Kidney (tissue), 14 donors: Measurements from ENCODE around the gene THSD4. TPM values are rescaled to one million over a fixed set of nuclear protein-coding genes. Genes with fewer than 3 reads are reported as not detected.

Experiments used
- DNase-seq, 5 donors: peaks; one replicate each; pipeline ENCODE4 v3.0.0-alpha.2; 2013 to 2020
- FAIRE-seq: peaks from 2 replicates; lab custom pipeline; 2012; peaks lifted over from hg19 to GRCh38; lab: Jason Lieb, UNC
- H3K27ac ChIP-seq, 2 donors: one replicate each; pipeline ENCODE4 v1.7.0; 2013; ENCODE audit warnings: low read depth in 2 of 2, low read length in 2 of 2, inconsistent platforms in 1 of 2
- H3K27me3 ChIP-seq: one replicate; pipeline ENCODE4 v1.7.1; 2013; ENCODE audit warnings: low read length, inconsistent platforms; ENCODE audit not compliant: control insufficient read depth, insufficient read depth
- H3K36me3 ChIP-seq, 3 donors: one replicate each; pipeline versions ENCODE4 v1.7.0 to v1.7.1; 2013; ENCODE audit warnings: low read length in 3 of 3, control low read depth in 1 of 3, inconsistent platforms in 1 of 3; ENCODE audit not compliant: insufficient read depth in 3 of 3, control insufficient read depth in 2 of 3
- H3K4me1 ChIP-seq, 3 donors: one replicate each; pipeline versions ENCODE4 v1.7.0 to v1.7.1; 2013; ENCODE audit warnings: low read length in 3 of 3, inconsistent platforms in 1 of 3, low read depth in 1 of 3; ENCODE audit not compliant: control insufficient read depth in 2 of 3, insufficient read depth in 2 of 3
- H3K4me3 ChIP-seq, 3 donors: one replicate each; pipeline versions ENCODE4 v1.7.0 to v1.8.1; 2013; ENCODE audit warnings: low read length in 3 of 3, control low read depth in 1 of 3, inconsistent platforms in 1 of 3
- H3K9ac ChIP-seq, 3 donors: one replicate each; pipeline versions ENCODE4 v1.7.0 to v1.7.1; 2013; ENCODE audit warnings: low read length in 3 of 3, control low read depth in 1 of 3, inconsistent platforms in 1 of 3
- H3K9me3 ChIP-seq, 3 donors: one replicate each; pipeline versions ENCODE4 v1.7.0 to v1.7.1; 2013; ENCODE audit warnings: low read length in 3 of 3, control low read depth in 1 of 3, inconsistent platforms in 1 of 3; ENCODE audit not compliant: control insufficient read depth in 2 of 3, insufficient read depth in 1 of 3
- intact Hi-C: fragments of 100-400 bp; cut with DNase I; formaldehyde crosslinking; loops from one replicate; pipeline ENCODE4 v1.11.1; 2022
- polyA plus RNA-seq: library from polyadenylated mRNA; stranded (reverse); fragments of 350-450 nt; fragmentation: Illumina TruSeq; extraction: RNeasy Lipid Tissue Mini Kit (QIAGEN cat#74804); gene quantifications from one replicate; pipeline ENCODE4 v1.2.3, GENCODE V29; 2014; ENCODE audit warnings: low read depth, low replicate concordance; ENCODE audit not compliant: insufficient read depth
- total RNA-seq: library from RNA; stranded (reverse); fragmentation: NEBNext Ultra II Directional; extraction: Animal tissue kit (Norgen Biotek cat#: 25700); gene quantifications from one replicate; pipeline ENCODE4 v1.2.1, GENCODE V29; 2021
- TF ChIP-seq, protein P1 (sequence below): IDR thresholded peaks from 3 replicates; pipeline ENCODE4 v1.5.1; 2012; ENCODE audit warnings: mild to moderate bottlenecking, moderate library complexity, borderline replicate concordance; ENCODE audit not compliant: insufficient read depth; ENCODE audit errors: extremely low read depth
- donor health status: control.
- donor health status: control.
- donor health status: control.
- donor health status: control.
- donor health status: control.
- donor health status: DM: yes; HTN: yes; CAD: no.
- donor health status: Normal renal cell carcinoma (clear cell type).

THSD4 gene
- total and polyA plus RNA-seq, 2 donors from 2014 or later: 9.4 to 36.3 TPM

DNA sequence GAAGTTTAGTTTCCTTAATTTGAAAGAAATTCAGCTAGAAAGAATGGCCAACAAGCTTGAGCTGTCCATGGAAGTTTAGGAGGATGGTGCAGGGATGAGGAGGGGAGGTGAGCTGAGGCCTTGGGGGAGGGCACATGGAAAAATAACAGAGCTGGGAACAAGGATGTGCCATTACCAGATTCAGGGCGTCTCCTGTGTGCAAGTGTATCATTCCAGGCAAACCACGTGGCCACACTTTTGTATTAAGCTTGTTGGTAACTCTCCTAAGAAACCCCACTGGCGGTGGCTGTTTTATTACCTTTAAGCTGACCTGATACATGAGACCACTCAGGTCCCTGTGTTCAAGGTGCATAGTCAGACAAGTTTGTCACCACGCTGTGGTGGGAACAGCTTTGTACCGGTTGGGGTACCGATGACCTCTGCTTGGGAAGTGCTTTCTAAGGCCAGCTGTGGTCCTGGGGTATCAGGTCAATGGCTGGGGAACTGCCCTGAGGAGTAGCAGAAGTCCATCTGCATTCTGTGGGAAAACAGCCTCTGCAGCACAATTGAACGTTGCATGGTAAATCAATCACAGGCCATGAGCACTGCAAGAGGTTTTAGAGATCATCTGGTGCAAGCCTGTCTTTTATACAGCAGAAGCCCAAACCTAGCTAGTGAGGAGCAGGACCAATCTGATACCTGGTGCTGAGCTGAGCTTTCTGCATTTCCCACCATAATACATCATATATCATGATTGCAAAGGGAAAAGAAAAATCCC, 235.5 kb downstream of the THSD4 start:
- Histone ChIP-seq H3K27me3 (no peaks in the 10 kb centered on the region), H3K4me1 (no peaks in the 10 kb centered on the region), H3K9ac (no peak overlapping the region), H3K27ac (no peak overlapping the region), H3K9me3 (no peaks in the 10 kb centered on the region), H3K4me3 (no peak overlapping the region), H3K36me3 (no peaks in the 10 kb centered on the region)
- FAIRE-seq: no peak
- intact Hi-C loops: no loop called here
- DNase-seq: no peak
- TF ChIP-seq, protein P1, sequence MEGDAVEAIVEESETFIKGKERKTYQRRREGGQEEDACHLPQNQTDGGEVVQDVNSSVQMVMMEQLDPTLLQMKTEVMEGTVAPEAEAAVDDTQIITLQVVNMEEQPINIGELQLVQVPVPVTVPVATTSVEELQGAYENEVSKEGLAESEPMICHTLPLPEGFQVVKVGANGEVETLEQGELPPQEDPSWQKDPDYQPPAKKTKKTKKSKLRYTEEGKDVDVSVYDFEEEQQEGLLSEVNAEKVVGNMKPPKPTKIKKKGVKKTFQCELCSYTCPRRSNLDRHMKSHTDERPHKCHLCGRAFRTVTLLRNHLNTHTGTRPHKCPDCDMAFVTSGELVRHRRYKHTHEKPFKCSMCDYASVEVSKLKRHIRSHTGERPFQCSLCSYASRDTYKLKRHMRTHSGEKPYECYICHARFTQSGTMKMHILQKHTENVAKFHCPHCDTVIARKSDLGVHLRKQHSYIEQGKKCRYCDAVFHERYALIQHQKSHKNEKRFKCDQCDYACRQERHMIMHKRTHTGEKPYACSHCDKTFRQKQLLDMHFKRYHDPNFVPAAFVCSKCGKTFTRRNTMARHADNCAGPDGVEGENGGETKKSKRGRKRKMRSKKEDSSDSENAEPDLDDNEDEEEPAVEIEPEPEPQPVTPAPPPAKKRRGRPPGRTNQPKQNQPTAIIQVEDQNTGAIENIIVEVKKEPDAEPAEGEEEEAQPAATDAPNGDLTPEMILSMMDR: no peak

DNA sequence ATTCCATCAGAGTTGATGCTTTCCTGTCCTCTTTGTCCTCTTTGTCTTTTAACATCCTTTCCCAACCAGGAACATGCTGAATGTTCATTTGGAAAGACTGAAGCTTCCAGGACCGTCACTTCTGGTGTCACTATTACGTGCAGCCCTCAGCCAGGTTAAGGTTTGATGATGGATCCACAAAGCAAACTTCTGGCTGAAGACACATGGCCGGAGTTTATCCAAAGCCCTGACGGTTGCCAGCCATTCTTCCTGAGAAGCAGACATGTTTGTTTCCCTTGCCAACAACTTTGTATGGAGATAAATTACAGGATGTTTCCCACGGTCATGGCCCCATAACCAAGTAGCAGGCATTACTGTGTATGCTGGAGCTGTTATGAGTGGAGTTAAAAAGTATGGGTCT, 236.9 kb downstream of the THSD4 start:
- H3K9ac ChIP-seq: no peak overlapping the region
- H3K4me1 ChIP-seq: peaks cover 0 to 4% (median 0%) of the 10 kb centered on the region in 3 donors
- no peaks in the 10 kb centered on the region for H3K27me3 ChIP-seq
- TF ChIP-seq, protein P1: no peak
- no peak overlapping the region for H3K27ac ChIP-seq
- H3K4me3 ChIP-seq: no peak overlapping the region
- no peaks in the 10 kb centered on the region for H3K36me3 ChIP-seq
- FAIRE-seq (no peak), DNase-seq (no peak)
- intact Hi-C loops: no loop called here
- H3K9me3 ChIP-seq: no peaks in the 10 kb centered on the region

DNA sequence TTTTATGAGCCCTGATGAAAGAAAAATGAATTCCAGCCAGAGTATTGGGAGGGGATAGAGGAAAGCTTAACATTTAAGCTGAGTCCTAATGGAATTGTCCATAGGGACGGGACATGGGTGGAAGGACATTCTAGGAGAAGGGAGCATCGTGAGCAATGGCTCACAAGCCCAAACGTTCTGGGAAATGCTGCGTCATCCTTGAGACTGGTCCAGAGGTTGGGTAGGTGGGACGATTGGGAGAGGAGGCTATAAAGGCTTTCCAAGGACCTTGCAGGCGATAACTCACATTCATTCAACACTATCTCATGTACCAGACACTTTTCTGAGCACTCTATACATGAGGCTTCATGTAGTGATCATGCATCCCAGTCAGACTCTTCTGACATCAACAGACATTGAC, 237.5 kb downstream of the THSD4 start:
- Histone ChIP-seq H3K9me3 (no peaks in the 10 kb centered on the region), H3K4me1 (peaks cover 0 to 5% (median 0%) of the 10 kb centered on the region in 3 donors), H3K27ac (no peak overlapping the region), H3K36me3 (no peaks in the 10 kb centered on the region), H3K4me3 (no peak overlapping the region), H3K27me3 (no peaks in the 10 kb centered on the region), H3K9ac (no peak overlapping the region)
- TF ChIP-seq, protein P1: no peak
- intact Hi-C loops: no loop called here
- DNase-seq (no peak), FAIRE-seq (no peak)
